K562 (cell line): ENCODE measurements around the gene STMND1.

ENCODE experiments used
- ATF3 ChIP-seq, 2 experiments: fragments of 450-650 bp in 1 of 2; sonication (generic) in 1 of 2; formaldehyde crosslinking in 1 of 2; IDR thresholded peaks in 1 of 2; conservative IDR thresholded peaks in 1 of 2; 2 replicates each; pipeline versions ENCODE4 v1.6.1 to v1.8.1; 2016 to 2023; ENCODE audit warnings: mild to moderate bottlenecking in 2 of 2, moderate library complexity in 2 of 2, inconsistent platforms in 1 of 2, missing genetic modification reagents in 1 of 2
- BRF2 ChIP-seq: IDR thresholded peaks from 3 replicates; pipeline ENCODE4 v1.6.1; 2011; ENCODE audit warnings: borderline replicate concordance, mild to moderate bottlenecking; ENCODE audit not compliant: insufficient read length, insufficient read depth
- CTCF ChIP-seq, 3 experiments: IDR thresholded peaks in 2 of 3; conservative IDR thresholded peaks in 1 of 3; 2 replicates each; pipeline ENCODE4 v1.5.1; 2011 to 2012; ENCODE audit warnings: low read length in 3 of 3, mild to moderate bottlenecking in 3 of 3, control low read depth in 2 of 3, improper control_type of control experiment in 1 of 3, inconsistent platforms in 1 of 3, low read depth in 1 of 3, mixed read lengths in 1 of 3, moderate library complexity in 1 of 3; ENCODE audit not compliant: insufficient read depth in 2 of 3
- EP300 ChIP-seq: IDR thresholded peaks from 2 replicates; pipeline ENCODE4 v1.6.1; 2012; ENCODE audit warnings: low read length, improper control_type of control experiment
- FOXP1 ChIP-seq: sonication (generic); formaldehyde crosslinking; IDR thresholded peaks from 2 replicates; pipeline ENCODE4 v1.8.0; 2022; ENCODE audit warnings: mild to moderate bottlenecking, missing genetic modification reagents
- POLR2A ChIP-seq: fragments of 450-650 bp; conservative IDR thresholded peaks from 2 replicates; pipeline ENCODE4 v1.6.1; 2016
- SP2 ChIP-seq: IDR thresholded peaks from 2 replicates; pipeline ENCODE4 v1.6.1; 2011; ENCODE audit warnings: mild to moderate bottlenecking, low read depth, low read length, moderate library complexity; ENCODE audit not compliant: poor library complexity, severe bottlenecking; ENCODE audit errors: extremely low read depth
- ZBTB7A ChIP-seq: IDR thresholded peaks from 2 replicates; pipeline ENCODE4 v1.6.1; 2011; ENCODE audit warnings: low read depth, mild to moderate bottlenecking, low read length, moderate library complexity, borderline replicate concordance; ENCODE audit not compliant: control insufficient read depth
- ZFP30 ChIP-seq: fragments of 250-450 bp; sonication (Bioruptor Pico); IDR thresholded peaks from 2 replicates; pipeline ENCODE4 v1.8.0; 2022; ENCODE audit warnings: moderate library complexity, mild to moderate bottlenecking, inconsistent platforms, borderline replicate concordance
- ZNF740 ChIP-seq, 3 experiments: fragments of 200-800 bp in 1 of 3; sonication (Bioruptor generic) in 1 of 3; sonication (generic) in 1 of 3; formaldehyde crosslinking in 1 of 3; IDR thresholded peaks; 2 replicates each; pipeline versions ENCODE4 v1.6.1 to v1.8.0; 2016 to 2022; ENCODE audit warnings: mild to moderate bottlenecking in 2 of 3, missing compliant biosample characterization in 2 of 3, missing genetic modification characterization in 2 of 3, missing genetic modification reagents in 1 of 3

GRCh38 chr6:17100806-17101205, 1.0 kb upstream of the STMND1 start:
- no peak for TF ChIP-seq FOXP1 (CRISPR knock-in tag)
- no peak for TF ChIP-seq ZBTB7A
- TF ChIP-seq POLR2A = no peak
- TF ChIP-seq BRF2 = no peak
- no peak for TF ChIP-seq EP300
- TF ChIP-seq ATF3 (IDR thresholded peaks at IDR 0.05) = no peak
- TF ChIP-seq ATF3 (CRISPR knock-in tag; conservative IDR thresholded peaks at IDR 0.05) = no peak
- no peak for TF ChIP-seq SP2
- no peak for TF ChIP-seq CTCF (IDR thresholded peaks at IDR 0.05 in 2 of 3, conservative IDR thresholded peaks at IDR 0.05 in 1 of 3; ENCODE audit: insufficient read depth in 2 of 3, low read depth in 1 of 3, low read length in 3 of 3)
- TF ChIP-seq ZNF740 (CRISPR knock-in tag; IDR thresholded peaks at IDR 0.05) = no peak
- TF ChIP-seq ZNF740 (tag; IDR thresholded peaks at IDR 0.05) = no peak
- TF ChIP-seq ZFP30 (CRISPR knock-in tag) = no peak
